ENCODE data around the gene PLCB4. TPM values are rescaled to one million over a fixed set of nuclear protein-coding genes. Genes with fewer than 3 reads are reported as not detected.
A peak's percentile ranks its signal among the peaks of the same experiment; 100 is the strongest.

Gene PLCB4
- total RNA-seq, 4 donors from 2014 or later, result 20.6 to 45.9 (median 34.2) TPM

- Histone ChIP-seq H3K27ac (peak overlapping the region; percentile 33 to 61 (median 52)), H3K4me3 (peak overlapping the region in 1 of 4 donors; percentile 3), H3K27me3 (no peaks in the 10 kb centered on the region), H3K36me3 (no peaks in the 10 kb centered on the region), H3K9me3 (no peaks in the 10 kb centered on the region), H3K4me1 (peaks cover 7 to 12% (median 9%) of the 10 kb centered on the region in 4 donors)
- 45 to 49% methylated on average over 5 to 7 of the region's 7 CpGs for WGBS, 2 donors (ENCODE audit: low coverage in 1 of 2)
- TF ChIP-seq EP300 (IDR thresholded peaks at IDR 0.05; ENCODE audit: low read depth) (no peak), POLR2AphosphoS5 (IDR thresholded peaks at IDR 0.05) (no peak), POLR2A (IDR thresholded peaks at IDR 0.05) (no peak)
- TF ChIP-seq, protein P1, sequence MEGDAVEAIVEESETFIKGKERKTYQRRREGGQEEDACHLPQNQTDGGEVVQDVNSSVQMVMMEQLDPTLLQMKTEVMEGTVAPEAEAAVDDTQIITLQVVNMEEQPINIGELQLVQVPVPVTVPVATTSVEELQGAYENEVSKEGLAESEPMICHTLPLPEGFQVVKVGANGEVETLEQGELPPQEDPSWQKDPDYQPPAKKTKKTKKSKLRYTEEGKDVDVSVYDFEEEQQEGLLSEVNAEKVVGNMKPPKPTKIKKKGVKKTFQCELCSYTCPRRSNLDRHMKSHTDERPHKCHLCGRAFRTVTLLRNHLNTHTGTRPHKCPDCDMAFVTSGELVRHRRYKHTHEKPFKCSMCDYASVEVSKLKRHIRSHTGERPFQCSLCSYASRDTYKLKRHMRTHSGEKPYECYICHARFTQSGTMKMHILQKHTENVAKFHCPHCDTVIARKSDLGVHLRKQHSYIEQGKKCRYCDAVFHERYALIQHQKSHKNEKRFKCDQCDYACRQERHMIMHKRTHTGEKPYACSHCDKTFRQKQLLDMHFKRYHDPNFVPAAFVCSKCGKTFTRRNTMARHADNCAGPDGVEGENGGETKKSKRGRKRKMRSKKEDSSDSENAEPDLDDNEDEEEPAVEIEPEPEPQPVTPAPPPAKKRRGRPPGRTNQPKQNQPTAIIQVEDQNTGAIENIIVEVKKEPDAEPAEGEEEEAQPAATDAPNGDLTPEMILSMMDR (IDR thresholded peaks at IDR 0.05), result no peak
- intact Hi-C loops (cut with DNase I; ENCODE audit: low total_unique reads) (no loop called here), in situ Hi-C loops (cut with MboI; ENCODE audit: low pct_ligation_motif_present in 1 of 4, low pct_unique_long_range_greater_than_20kb in 1 of 4, low sequenced_read_pairs in 3 of 4) (no loop called here)
- no peak for DNase-seq
These were observed 250.9 kb downstream of the PLCB4 start for GRCh38 chr20:9319687-9320384.

DNA sequence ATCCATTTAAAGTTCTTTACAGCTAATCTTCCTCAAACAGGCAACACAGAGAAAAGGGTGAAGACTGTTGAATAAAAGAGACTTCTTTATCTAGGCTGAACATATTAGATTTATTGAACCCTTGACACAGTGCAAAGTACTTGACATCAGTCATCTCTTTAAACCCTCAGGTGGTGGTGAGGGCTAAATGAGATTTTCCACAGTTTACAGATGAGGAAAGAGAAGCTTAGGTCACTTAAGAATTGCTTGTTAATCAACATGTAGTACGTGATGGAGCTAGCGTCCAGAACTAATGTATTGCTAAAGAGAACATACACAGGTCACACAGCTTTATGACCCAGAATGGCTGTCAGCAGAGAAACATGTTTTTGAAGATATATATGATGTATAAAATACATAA is 252.1 kb downstream of the PLCB4 start:
- intact Hi-C loops (cut with DNase I; ENCODE audit: low total_unique reads), result no loop called here
- TF ChIP-seq POLR2AphosphoS5 (IDR thresholded peaks at IDR 0.05), result no peak
- TF ChIP-seq POLR2A (IDR thresholded peaks at IDR 0.05), result no peak
- TF ChIP-seq EP300 (IDR thresholded peaks at IDR 0.05; ENCODE audit: low read depth), result no peak
- TF ChIP-seq, protein P1 (IDR thresholded peaks at IDR 0.05), result no peak

GRCh38 chr20:9322661-9323060 is 253.8 kb downstream of the PLCB4 start:
- Histone ChIP-seq H3K27ac (no peak overlapping the region), H3K36me3 (no peaks in the 10 kb centered on the region), H3K4me3 (no peak overlapping the region), H3K9me3 (no peaks in the 10 kb centered on the region), H3K4me1 (peaks cover 7 to 12% (median 9%) of the 10 kb centered on the region in 4 donors), H3K27me3 (no peaks in the 10 kb centered on the region)
- intact Hi-C loops (cut with DNase I; ENCODE audit: low total_unique reads) (no loop called here), in situ Hi-C loops (cut with MboI; ENCODE audit: low pct_ligation_motif_present in 1 of 4, low pct_unique_long_range_greater_than_20kb in 1 of 4, low sequenced_read_pairs in 3 of 4) (no loop called here)
- DNase-seq, result no peak
- 97 to 100% methylated on average over 1 of the region's 1 CpG for WGBS, 2 donors (ENCODE audit: low coverage in 1 of 2)
- TF ChIP-seq, protein P1 (IDR thresholded peaks at IDR 0.05), result no peak
- no peak for TF ChIP-seq POLR2AphosphoS5 (IDR thresholded peaks at IDR 0.05)
- no peak for TF ChIP-seq EP300 (IDR thresholded peaks at IDR 0.05; ENCODE audit: low read depth)
- TF ChIP-seq POLR2A (IDR thresholded peaks at IDR 0.05), result no peak

More for the DNA sequence above, 252.1 kb downstream of the PLCB4 start:
- H3K4me1 ChIP-seq, result peaks cover 7 to 12% (median 9%) of the 10 kb centered on the region in 4 donors
- no peaks in the 10 kb centered on the region for H3K27me3 ChIP-seq
- H3K9me3 ChIP-seq, result no peaks in the 10 kb centered on the region
- 82 to 94% methylated on average over 2 of the region's 2 CpGs for WGBS, 2 donors (ENCODE audit: low coverage in 1 of 2)
- in situ Hi-C loops (cut with MboI; ENCODE audit: low pct_ligation_motif_present in 1 of 4, low pct_unique_long_range_greater_than_20kb in 1 of 4, low sequenced_read_pairs in 3 of 4), result no loop called here
- no peaks in the 10 kb centered on the region for H3K36me3 ChIP-seq
- H3K4me3 ChIP-seq, result no peak overlapping the region
- DNase-seq, result no peak
- H3K27ac ChIP-seq, result peak overlapping the region in 1 of 4 donors; percentile 57

GRCh38 chr20:9323622-9324021 is 254.7 kb downstream of the PLCB4 start:
- TF ChIP-seq POLR2AphosphoS5 (IDR thresholded peaks at IDR 0.05) (no peak), EP300 (IDR thresholded peaks at IDR 0.05; ENCODE audit: low read depth) (no peak)
- TF ChIP-seq, protein P1 (IDR thresholded peaks at IDR 0.05), result peak in 4 of 5 experiments; percentile 18 to 34 (median 23)
- H3K4me1 ChIP-seq, result peaks cover 7 to 12% (median 10%) of the 10 kb centered on the region in 4 donors
- intact Hi-C loops (cut with DNase I; ENCODE audit: low total_unique reads), result no loop called here
- in situ Hi-C loops (cut with MboI; ENCODE audit: low pct_ligation_motif_present in 1 of 4, low pct_unique_long_range_greater_than_20kb in 1 of 4, low sequenced_read_pairs in 3 of 4), result no loop called here
- no peaks in the 10 kb centered on the region for H3K36me3 ChIP-seq
- 63 to 83% methylated on average over 3 to 4 of the region's 4 CpGs for WGBS, 2 donors (ENCODE audit: low coverage in 1 of 2)
- H3K4me3 ChIP-seq, result no peak overlapping the region
- no peak overlapping the region for H3K27ac ChIP-seq
- no peak for DNase-seq
- no peaks in the 10 kb centered on the region for H3K9me3 ChIP-seq
- no peaks in the 10 kb centered on the region for H3K27me3 ChIP-seq

Measured in transverse colon (tissue), 4 donors.